GM23338 (cell line): ENCODE data around the gene MCTP1. TPM values are rescaled to one million over a fixed set of nuclear protein-coding genes. Genes with fewer than 3 reads are reported as not detected.
A peak's percentile ranks its signal among the peaks of the same experiment; 100 is the strongest.

Experiments used
- ATAC-seq: fragments of 200-7000 bp; cut with Tn5 transposase; 3 replicates; pipeline ENCODE4 v1.9.1; 2020
- DNase-seq: peaks from one replicate; pipeline ENCODE4 v3.0.0-alpha.2; 2015; ENCODE audit warnings: low spot score
- H2AFZ ChIP-seq: fragments of 200-600 bp; sonication (generic); 2 replicates; pipeline ENCODE4 v1.8.0; 2016; ENCODE audit warnings: antibody characterized with exemption, mild to moderate bottlenecking, moderate library complexity
- H3F3A ChIP-seq: fragments of 200-600 bp; sonication (generic); replicated peaks from 2 replicates; pipeline ENCODE4 v1.8.0; 2017; ENCODE audit warnings: antibody characterized with exemption, mixed run types, low read depth
- H3K27ac ChIP-seq: fragments of 200-600 bp; sonication (generic); 2 replicates; pipeline ENCODE4 v1.6.1; 2016; ENCODE audit warnings: low read depth
- H3K27me3 ChIP-seq: fragments of 200-600 bp; sonication (generic); 2 replicates; pipeline ENCODE4 v1.8.0; 2016; ENCODE audit warnings: mild to moderate bottlenecking, mixed run types, moderate library complexity; ENCODE audit not compliant: insufficient read depth
- H3K36me3 ChIP-seq: fragments of 200-600 bp; sonication (generic); 2 replicates; pipeline ENCODE4 v1.8.0; 2016; ENCODE audit warnings: mild to moderate bottlenecking; ENCODE audit not compliant: insufficient read depth
- H3K4me1 ChIP-seq: fragments of 200-600 bp; sonication (generic); 2 replicates; pipeline ENCODE4 v1.8.0; 2016; ENCODE audit warnings: mild to moderate bottlenecking, moderate library complexity; ENCODE audit not compliant: insufficient read depth
- H3K4me2 ChIP-seq: fragments of 200-600 bp; sonication (generic); 2 replicates; pipeline ENCODE4 v1.7.1; 2017; ENCODE audit warnings: mixed run types
- H3K4me3 ChIP-seq: fragments of 200-600 bp; sonication (generic); 2 replicates; pipeline ENCODE4 v1.6.1; 2016; ENCODE audit warnings: mixed run types
- H3K79me2 ChIP-seq: fragments of 200-600 bp; sonication (generic); replicated peaks from 2 replicates; pipeline ENCODE4 v1.8.0; 2017; ENCODE audit warnings: mild to moderate bottlenecking; ENCODE audit not compliant: insufficient read depth
- H3K9me2 ChIP-seq: fragments of 200-600 bp; sonication (generic); 2 replicates; pipeline ENCODE4 v1.8.0; 2017; ENCODE audit not compliant: insufficient read depth
- H4K20me1 ChIP-seq: fragments of 200-600 bp; sonication (generic); replicated peaks from 2 replicates; pipeline ENCODE4 v1.8.0; 2017; ENCODE audit warnings: mild to moderate bottlenecking; ENCODE audit not compliant: insufficient read depth
- H3K27ac Mint-ChIP-seq: 2 replicates; pipeline ENCODE4 v1.8.0; 2020; ENCODE audit warnings: inconsistent platforms, mild to moderate bottlenecking, moderate library complexity, mixed read lengths
- H3K27me3 Mint-ChIP-seq: 3 replicates; pipeline ENCODE4 v1.8.0; 2022; ENCODE audit warnings: low read depth, mild to moderate bottlenecking, moderate library complexity, mixed read lengths, inconsistent platforms; ENCODE audit not compliant: insufficient read depth, poor library complexity
- H3K36me3 Mint-ChIP-seq: 3 replicates; pipeline ENCODE4 v1.8.0; 2021; ENCODE audit warnings: low read depth, mild to moderate bottlenecking, inconsistent platforms, moderate library complexity, mixed read lengths
- H3K4me1 Mint-ChIP-seq: 3 replicates; pipeline ENCODE4 v1.8.0; 2020; ENCODE audit warnings: mild to moderate bottlenecking, inconsistent platforms, mixed read lengths
- H3K4me3 Mint-ChIP-seq: 3 replicates; pipeline ENCODE4 v1.8.0; 2021; ENCODE audit warnings: moderate library complexity, mild to moderate bottlenecking, inconsistent platforms, mixed read lengths
- H3K9me3 Mint-ChIP-seq: 3 replicates; pipeline ENCODE4 v1.8.0; 2020; ENCODE audit warnings: moderate library complexity, mild to moderate bottlenecking, inconsistent platforms, mixed read lengths
- CREB1 ChIP-seq: fragments of 250-450 bp; sonication (Bioruptor Pico); IDR thresholded peaks from 2 replicates; pipeline ENCODE4 v1.5.0; 2020; ENCODE audit warnings: low read depth, mild to moderate bottlenecking, moderate library complexity
- EZH2 ChIP-seq: fragments of 200-600 bp; sonication (generic); IDR thresholded peaks from one replicate; pipeline ENCODE4 v1.8.0; 2017; ENCODE audit warnings: antibody characterized with exemption, mild to moderate bottlenecking, low read depth; ENCODE audit not compliant: unreplicated experiment
- REST ChIP-seq: IDR thresholded peaks from one replicate; pipeline ENCODE4 v1.6.1; 2018; ENCODE audit warnings: antibody characterized with exemption; ENCODE audit not compliant: unreplicated experiment
- ZNF462 ChIP-seq: fragments of 250-450 bp; sonication (Bioruptor Pico); IDR thresholded peaks from 2 replicates; pipeline ENCODE4 v1.5.0; 2020; ENCODE audit warnings: mild to moderate bottlenecking, moderate library complexity
- polyA plus RNA-seq: library from polyadenylated mRNA; unstranded; fragments of >200 nt; fragmentation: Nextera tagmentation; extraction: Ambion mirVana; gene quantifications from 2 replicates; pipeline ENCODE4 v1.2.1, GENCODE V29; 2016
- total RNA-seq: library from RNA; depleted of rRNA; stranded (reverse); fragments of >200 nt; shearing (Covaris generic); gene quantifications from 2 replicates; pipeline ENCODE4 v1.2.3, GENCODE V29; 2014
- TF ChIP-seq, protein P1 (sequence below), 2 experiments: fragments of 200-600 bp in 1 of 2; sonication (generic) in 1 of 2; conservative IDR thresholded peaks; 2 replicates each; pipeline versions ENCODE4 v1.5.1 to v1.6.1; 2016 to 2017; ENCODE audit warnings: antibody characterized with exemption in 2 of 2, low read depth in 2 of 2, mild to moderate bottlenecking in 2 of 2, moderate library complexity in 1 of 2

The MCTP1 gene
- total and polyA plus RNA-seq, 2 experiments from 2014 or later: 3.7 to 4.2 TPM

DNA sequence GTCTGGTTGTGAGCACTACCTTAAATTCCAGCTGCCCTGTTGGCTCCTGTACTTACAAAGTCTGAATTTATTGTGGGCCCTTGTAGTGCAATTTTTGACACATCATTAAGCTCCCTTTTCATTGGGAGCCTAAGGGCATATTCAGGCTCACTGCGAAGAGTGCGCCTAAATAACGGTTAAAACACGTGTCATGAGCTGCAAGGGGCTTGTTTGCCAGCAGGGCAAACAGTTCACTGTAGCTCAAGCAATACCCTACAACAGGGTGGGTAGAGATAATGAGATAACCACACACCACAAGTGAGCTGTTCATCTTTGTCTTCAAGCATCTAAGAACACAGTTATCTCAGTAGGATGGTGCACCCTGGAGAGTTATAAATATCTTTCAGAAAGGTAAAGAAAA is 452.2 kb downstream of the MCTP1 start:
- DNase-seq (no peak), ATAC-seq (peak; percentile 40; the same call in 1 of the 3 replicates)
- Histone ChIP-seq H3K79me2 (no peaks in the 10 kb centered on the region), H3K4me1 (no peaks in the 10 kb centered on the region), H3F3A (no peaks in the 10 kb centered on the region), H3K4me3 (no peak overlapping the region), H4K20me1 (no peaks in the 10 kb centered on the region), H3K27ac (no peak overlapping the region), H3K4me2 (no peak overlapping the region), H3K9me2 (peaks cover 2% of the 10 kb centered on the region; the same call in 1 of the 2 replicates), H2AFZ (0 out of 2 replicates have a peak overlapping the region, but pooled peaks have one; percentile 15), H3K36me3 (no peaks in the 10 kb centered on the region), H3K27me3 (no peaks in the 10 kb centered on the region)
- Mint-ChIP-seq H3K9me3 (no peaks in the 10 kb centered on the region; the same call in 2 of the 3 replicates), H3K4me3 (no peak overlapping the region), H3K4me1 (peaks cover 5% of the 10 kb centered on the region), H3K36me3 (no peaks in the 10 kb centered on the region), H3K27ac (no peak overlapping the region; the same call in 1 of the 2 replicates), H3K27me3 (no peaks in the 10 kb centered on the region)
- TF ChIP-seq REST (no peak), EZH2 (no peak), ZNF462 (CRISPR knock-in tag) (no peak), CREB1 (CRISPR knock-in tag) (no peak)
- TF ChIP-seq, protein P1, sequence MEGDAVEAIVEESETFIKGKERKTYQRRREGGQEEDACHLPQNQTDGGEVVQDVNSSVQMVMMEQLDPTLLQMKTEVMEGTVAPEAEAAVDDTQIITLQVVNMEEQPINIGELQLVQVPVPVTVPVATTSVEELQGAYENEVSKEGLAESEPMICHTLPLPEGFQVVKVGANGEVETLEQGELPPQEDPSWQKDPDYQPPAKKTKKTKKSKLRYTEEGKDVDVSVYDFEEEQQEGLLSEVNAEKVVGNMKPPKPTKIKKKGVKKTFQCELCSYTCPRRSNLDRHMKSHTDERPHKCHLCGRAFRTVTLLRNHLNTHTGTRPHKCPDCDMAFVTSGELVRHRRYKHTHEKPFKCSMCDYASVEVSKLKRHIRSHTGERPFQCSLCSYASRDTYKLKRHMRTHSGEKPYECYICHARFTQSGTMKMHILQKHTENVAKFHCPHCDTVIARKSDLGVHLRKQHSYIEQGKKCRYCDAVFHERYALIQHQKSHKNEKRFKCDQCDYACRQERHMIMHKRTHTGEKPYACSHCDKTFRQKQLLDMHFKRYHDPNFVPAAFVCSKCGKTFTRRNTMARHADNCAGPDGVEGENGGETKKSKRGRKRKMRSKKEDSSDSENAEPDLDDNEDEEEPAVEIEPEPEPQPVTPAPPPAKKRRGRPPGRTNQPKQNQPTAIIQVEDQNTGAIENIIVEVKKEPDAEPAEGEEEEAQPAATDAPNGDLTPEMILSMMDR (conservative IDR thresholded peaks at IDR 0.05; ENCODE audit: low read depth in 2 of 2): no peak
